ENCODE measurements around the gene RASAL2.
"Not testable (repeated sequence)": the region's sequence is repeated elsewhere in the genome, so short reads cannot be mapped to it uniquely, and the experiment has no call there.

Gene RASAL2

DNA sequence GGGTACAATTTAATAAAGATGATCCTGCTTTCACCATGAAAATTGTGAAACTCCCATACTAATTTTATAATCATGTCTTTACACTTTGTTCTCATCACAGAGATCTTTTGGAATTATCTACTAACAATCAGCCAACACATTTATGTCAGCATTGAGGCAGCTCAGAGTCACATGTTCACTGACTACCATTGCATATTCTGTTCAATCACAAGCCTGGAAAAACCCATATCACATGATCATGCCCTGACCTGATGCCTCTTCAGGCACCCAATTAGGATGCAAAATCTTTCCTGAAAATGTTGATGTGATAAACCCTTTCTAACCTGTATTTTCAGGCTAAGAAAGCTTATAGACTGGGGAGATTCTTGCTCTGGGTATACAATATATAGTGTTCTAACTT is 21.6 kb upstream of the RASAL2 start:
- DNase-seq = no peak

DNA sequence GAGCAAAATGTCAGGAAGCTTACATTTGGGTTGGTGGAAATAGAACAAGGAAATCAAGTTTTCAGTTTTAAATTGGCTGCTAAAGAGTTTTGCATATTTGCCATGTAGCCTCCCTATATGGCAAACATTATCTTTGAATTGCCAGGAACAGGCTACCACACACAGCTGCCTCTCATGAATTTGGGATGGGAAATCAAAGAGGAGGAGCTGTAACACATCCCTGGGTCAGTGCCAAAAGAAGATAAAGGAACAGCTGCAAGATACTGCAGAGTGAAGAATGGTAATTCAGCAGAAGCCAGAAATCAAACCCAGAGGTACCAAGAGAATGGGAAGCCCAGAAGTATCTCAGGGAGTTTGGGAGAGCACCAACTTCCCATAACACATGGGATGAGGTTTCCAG is 18.6 kb upstream of the RASAL2 start:
- no peak for DNase-seq

DNA sequence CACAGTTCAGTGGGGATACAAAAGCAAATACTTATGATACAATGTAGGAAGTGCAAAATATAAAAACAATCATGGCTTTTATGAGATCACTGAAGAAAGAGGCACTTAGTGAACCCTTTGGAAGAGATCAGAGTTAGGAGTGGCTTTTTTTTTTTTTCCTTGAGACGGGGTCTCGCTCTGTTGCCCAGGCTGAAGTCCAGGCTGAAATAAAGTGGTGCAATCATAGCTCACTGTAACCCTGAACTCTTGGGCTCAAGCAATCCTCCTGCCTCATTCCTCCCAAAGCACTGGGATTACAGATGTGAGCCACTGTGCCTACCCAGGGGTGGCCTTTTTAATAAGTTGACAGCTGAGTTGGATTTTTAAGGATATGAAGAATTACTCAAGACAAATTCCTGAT is 17.3 kb upstream of the RASAL2 start:
- no peak for DNase-seq

DNA sequence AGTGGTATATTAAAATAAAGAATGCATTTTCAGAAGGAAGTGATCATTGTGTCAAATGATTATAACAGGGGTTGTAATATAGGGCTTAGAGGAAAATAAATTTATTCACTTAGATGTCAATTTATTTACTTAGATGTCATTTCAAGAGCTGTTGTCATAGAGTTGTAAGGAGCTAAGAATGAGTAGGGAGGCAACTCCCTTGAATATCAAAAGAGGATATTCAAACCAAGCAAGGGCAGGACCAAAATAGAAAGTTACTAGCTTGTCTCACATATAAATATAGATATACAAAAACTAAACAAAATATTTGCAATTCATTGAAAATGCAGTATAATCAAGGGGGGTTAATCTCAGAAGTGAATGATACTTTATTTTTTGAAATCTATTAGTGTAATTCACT is 16.0 kb upstream of the RASAL2 start:
- DNase-seq = no peak

DNA sequence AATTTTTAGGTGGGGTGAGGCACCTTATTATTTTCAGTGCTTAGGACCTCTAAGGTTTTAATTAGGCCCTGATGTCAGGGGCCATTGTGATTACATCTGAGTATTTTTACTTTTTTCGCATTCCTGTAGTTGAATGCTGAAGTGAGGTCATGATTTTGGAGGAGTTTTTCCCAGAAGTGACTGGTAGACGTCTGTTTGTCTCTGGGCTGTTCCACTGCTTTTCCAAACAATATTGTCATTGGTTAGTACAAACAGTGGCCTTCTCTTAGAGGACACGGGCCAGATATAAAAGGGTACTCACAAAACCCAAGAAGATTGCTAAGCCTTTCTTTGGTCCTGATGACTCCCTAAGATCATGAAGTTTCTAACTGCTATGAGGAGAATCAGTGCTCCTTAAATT is 7.6 kb upstream of the RASAL2 start:
- no peak for DNase-seq

DNA sequence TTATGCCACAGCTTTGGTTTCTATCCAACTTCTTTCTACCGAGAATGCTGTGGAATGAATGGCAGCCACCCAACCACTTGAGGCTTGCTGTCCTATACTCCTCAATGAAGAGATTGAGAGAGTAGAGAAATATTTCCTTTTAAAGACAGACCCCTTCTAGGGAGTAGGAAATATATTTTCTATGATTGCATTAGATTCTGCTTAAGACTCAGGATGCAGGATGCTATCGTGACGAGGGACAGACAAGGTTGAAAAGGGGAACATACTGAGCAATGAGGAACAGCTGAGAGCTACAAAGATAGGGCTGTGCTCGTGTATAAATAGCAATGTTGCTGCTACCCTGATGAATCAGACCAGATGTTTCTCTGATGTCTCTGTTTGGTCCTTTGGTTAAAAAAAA is 7.1 kb upstream of the RASAL2 start:
- DNase-seq = no peak

DNA sequence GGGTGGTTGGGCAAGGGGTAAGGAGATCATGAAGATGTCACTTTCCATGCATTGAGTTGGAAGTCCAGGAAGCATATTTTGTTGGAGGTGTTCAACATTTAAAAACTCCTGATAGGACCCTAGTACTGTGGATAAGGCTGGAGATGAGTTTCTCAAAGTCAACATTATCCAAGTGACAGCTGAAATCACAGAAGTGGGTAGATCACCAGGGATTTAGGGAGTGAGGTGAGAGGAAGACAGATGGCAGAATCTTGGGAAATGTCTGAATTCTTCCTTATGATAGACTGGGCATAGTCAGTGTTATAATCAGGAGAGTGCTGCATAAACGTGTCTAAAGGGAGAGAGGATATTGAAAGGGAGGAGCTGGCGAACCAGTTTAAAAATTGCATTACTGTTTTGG is 5.3 kb upstream of the RASAL2 start:
- no peak for DNase-seq

DNA sequence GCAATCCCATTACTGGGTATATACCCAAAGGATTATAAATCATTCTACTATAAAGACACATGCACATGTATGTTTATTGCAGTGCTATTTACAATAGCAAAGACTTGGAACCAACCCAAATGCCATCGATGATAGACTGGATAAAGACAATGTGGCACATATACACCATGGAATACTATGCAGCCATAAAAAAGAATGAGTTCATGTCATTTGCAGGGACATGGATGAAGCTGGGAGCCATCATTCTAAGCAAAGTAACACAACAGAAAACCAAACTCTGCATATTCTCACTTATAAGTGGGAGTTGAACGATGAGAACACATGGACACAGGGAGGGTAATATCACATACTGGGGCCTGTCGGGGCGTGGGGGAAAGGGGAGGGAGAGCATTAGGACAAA is 2.5 kb upstream of the RASAL2 start:
- DNase-seq = not testable (repeated sequence)

DNA sequence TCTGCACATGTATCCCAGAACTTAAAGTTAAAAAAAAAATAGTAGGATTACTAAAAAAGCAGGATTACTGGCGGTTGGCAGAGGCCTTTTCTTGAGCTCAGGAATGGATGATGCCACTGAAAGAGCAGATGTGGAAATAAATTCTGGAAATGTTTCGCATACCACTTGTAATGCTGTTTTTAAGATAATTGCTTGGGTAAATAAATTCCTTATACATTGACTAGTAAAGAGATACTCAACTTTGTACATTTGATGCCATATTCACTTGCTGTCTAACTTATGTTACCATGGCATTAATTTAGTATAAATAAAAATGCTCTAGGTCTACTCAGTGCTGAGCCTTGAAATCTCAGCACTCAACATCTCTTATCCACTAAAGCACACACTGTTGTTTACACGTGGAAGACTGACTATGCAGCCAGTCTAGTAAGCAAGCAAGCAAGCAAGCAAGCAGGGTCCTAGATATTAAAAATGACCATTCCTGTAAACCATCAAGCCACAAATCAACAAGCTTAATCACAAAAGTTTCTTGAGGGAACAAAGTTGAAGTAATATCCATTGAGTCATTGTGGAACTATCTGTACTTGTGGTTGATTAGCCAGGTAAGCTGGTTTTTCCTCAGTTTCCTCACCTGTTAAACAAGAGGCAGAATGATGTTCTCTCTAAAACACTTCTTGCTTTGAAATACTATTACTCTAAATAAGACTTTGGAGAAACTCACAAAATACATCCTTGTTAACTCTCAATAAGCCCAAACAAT is 1.7 kb upstream of the RASAL2 start:
- no peak for DNase-seq

DNA sequence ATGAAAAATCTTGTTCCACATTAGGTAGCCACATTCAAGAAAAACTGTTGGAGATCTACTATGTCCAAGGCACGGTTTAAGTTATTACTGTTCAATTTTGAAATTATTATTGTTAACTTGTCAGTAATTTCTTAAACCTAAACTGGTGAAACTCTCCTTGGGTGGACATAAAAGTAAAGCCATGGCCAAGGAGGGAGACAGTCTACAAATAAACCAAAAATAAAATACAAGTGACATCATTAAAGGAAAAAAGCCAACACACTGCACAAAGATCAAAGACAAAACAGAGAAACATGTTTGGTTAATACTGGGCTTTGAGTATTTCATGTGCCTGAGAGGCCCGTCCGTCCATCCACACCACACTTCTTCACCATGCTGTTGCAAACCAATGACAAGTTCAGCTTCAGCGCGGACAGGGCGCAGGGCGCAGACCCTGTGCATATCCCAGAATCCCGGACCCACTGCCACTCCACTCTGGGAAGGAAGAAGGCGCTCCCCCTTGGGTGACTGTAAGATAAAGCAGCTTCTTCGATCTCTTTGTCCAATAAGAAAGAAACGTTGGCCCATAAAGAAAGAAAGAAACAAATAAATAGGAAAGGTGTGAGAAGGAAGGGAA is 918 bp upstream of the RASAL2 start:
- no peak for DNase-seq

DNA sequence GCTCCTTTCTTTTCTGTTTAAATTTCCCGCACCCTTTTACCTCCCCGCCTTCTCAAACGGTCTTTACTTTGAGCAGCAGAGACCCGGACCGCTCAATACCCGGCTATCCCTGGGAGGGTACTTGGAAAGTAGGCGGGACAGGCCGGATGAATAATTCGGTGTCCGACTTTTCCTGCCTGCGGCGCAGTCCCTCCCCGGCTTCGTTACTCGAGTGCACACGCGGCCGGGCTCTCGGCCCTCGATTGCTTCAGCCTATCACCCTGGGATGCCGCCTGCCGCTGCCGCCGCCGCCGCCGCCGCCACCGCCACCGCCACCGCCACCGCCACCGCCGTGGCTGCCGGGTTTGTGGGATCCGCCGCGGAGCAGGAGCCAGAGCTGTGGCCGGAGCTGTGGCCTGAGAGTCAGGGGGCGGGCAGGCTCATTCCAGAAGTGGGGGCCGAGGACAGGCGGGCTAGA is 382 bp upstream of the RASAL2 start:
- no peak for DNase-seq

DNA sequence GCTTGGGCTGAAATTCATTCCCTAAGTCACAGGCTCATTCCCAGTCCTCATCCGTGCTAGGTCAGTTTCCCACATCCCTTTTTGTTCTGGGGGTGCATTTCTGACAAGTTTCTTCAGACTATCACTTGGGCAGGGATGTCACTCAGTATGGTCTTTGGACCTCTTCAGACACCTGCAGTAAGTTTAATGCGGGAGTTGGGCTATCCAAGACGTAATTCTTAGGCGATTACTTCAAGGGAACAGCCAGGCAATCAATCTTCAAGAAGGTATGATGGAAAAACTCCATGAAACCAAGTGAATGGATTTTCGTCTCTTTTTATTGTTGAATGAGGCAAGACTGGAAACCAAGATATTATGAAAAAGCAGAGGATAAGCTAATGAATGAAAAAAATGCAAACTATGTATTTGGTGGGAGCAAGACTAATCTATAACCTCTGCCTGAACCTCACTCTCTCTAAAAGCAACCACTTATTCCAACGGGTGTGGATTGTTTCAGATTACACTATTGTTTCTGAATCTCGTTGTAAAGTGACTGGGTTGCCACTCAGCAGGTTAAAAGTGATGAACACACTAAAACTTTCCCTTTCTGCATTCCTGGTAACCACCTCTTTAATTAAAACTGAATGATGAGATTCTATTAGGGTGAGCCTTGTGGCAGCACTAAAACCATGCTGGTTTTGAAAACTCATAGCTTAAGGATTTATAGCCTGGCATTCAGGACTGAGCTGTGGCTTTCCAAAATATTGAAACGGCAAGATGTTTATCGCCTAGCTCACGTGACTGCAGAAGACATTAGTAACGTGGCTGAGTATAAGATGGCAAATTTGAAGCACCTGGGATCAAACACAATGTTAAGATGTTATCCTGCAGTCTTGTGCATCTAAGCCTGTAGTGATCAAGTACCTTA is 1.1 kb downstream of the RASAL2 start:
- no peak for DNase-seq

DNA sequence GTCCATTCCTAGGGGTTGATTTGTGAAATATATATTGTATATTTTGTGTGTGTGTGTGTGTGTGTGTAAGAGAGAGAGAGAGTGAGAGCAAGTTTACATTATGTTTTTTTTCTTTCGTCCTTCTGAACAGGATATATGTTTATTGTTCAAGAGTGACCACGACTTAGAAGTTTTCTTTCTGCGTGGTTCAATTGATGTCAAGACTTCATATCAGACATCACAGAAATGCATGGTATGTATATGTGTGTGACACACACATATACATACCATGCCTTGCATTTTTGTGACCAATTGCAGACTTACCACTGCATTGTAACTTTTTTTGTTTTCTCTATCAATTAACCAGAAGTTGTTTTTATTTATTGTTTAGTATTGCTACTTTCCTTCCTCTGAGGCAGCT is 2.5 kb downstream of the RASAL2 start:
- no peak for DNase-seq

DNA sequence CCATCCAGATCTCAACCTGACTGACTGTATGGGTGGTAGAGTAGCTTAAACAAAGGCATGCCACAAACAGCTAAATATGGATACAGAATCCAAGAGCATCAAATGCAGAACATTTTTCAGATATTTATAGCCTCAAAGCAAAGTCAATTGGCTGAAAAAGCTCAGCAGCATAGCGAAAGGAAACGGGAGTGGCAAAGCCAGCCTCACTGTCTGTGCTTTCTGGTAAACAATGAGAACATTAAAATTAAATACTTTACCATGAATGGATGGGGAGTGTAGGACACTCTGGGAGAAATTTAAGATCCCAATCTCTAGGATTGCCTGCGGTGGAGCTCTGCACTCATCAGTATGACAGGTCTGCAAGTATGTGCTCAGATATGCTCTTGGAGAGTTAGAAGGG is 4.4 kb downstream of the RASAL2 start:
- no peak for DNase-seq

DNA sequence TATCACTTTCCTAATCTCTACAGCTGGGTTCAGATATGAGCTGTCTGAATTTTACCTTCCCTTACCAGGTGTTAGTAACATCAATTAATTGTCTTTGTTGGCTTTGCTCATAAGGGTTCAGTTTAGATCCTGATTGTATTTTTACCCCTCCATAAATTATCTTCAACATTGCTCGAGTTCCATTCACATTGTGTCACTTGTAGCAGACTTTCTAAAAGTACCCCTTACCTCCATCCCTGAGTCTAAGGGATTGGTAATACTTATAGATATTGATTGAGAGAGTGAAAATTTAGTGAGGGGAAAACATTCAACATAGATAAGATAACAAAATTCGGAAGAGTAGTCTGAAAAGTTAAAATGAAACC is 7.3 kb downstream of the RASAL2 start:
- DNase-seq = no peak

DNA sequence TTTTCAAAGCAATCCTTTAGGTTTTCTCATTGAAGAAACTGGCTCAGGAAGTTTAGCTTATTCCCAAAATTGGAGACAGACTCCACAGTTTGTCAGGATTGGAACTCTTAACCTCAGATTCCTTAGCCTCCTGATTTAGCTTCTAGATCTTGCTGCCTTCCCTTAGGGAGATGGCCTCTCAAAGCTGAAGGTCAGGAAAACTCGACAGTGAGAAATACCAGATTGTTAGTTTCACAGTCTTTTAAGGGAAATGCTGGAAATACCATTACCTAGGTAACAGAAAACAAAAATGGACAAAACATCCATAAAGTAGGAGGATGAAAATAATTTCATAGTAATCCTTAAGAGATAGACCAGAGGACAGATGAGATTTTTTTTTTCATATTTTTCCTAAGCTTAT is 7.8 kb downstream of the RASAL2 start:
- no peak for DNase-seq

DNA sequence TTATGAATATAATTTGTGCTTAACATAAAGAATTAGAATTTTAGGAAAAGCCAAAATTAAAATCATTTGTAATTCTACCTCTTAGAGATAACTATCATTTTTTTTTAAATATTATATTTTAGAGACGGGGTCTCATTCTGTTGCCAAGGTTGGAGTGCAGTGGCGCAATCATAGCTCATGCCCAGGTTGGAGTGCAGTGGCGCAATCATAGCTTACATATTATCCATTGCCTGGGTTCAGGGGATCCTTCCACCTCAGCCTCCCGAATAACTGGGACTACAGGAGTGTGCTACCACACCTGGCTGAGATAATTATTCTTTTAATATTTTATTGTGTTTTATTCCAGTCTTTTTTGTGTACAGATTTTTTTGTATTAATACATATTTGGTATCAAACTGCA is 8.3 kb downstream of the RASAL2 start:
- no peak for DNase-seq

DNA sequence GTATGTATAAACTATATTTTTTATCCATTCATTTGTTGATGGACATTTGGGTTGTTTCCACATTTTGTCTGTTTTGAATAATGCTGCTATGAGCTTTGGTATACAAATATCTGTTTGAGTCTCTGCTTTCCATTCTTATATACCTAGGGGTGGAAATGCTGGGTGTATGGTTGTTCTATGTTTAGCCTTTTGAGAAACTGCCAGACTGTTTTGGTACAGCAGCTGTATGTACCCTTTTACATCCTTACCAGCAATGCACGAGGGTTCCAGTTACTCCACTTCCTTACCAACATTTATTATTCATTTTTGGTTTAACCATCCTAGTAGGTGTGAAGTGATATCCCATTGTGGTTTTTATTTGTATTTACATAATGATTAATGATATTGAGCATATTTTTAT is 13.9 kb downstream of the RASAL2 start:
- DNase-seq = no peak

DNA sequence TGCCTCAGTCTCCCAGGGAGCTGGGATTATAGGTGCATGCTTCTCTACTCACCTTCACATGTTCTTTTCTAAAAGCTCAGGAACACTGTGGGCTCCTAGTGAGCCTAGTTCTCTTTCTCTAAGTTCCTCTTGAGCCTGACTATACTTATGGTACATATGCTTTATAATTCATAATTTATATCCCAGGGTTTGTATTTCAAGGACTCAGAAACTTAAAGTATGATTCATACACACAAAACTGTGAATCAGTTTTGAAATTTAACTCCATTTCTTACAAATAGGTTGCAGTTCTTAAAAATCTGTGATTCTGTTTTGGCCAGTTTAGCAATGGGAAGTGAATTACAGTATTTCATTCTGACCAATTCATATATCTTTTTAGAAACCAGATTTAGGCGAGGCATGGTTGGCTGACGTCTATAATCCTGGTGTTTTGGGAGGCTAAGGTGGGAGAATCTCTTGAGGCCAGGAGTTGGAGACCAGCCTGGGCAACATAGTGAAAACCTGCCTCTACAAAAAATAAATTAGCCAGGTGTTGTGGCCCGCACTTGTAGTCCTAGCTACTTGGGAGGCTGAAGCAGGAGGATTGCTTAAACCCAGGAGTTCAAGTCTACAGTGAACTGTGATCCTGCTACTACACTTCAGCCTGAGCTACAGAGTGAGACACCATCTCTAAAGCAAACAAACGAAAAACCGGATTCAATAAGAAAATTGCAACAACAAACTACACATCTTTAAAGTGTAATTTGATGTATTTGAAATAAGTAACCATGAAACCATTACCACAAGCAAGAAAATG is 15.6 kb downstream of the RASAL2 start:
- DNase-seq = no peak

DNA sequence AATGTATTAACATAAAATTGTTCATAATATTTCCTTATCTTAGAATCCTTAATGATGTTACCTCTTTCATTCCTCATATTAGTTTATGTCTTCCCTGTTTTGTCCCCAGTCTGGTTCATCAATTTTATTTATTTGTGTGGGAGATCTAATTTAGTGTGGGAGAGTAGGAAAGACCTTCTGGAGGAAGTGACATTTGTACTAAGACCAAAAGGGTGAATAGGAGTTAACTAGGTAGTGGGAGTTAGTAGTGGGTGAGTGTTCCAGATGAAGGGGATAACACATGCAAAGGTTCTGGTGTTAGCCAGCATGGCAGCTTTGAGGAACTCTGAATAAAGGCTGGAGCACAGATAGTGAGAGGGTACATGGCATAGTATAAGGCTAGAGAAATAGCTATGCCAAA is 21.4 kb downstream of the RASAL2 start:
- DNase-seq = no peak

DNA sequence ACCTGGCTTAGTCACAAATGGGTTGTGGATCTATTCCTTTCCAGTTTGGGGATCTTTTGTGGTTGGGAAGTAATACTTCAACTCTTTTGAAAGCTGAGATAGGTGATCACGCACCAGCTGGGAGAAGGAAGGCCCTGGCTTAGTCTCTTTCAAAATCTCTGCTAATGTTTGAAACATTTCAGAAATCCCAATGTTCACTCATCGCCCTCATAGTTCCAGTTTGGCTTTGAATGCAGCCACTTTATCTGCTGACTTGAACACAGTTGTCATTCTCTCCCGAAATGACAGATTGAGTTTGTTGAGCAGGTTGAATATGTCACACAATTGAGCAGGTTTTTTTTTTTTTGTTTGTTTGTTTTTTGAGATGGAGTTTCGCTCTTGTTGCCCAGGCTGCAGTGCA is 24.6 kb downstream of the RASAL2 start:
- DNase-seq = no peak

DNA sequence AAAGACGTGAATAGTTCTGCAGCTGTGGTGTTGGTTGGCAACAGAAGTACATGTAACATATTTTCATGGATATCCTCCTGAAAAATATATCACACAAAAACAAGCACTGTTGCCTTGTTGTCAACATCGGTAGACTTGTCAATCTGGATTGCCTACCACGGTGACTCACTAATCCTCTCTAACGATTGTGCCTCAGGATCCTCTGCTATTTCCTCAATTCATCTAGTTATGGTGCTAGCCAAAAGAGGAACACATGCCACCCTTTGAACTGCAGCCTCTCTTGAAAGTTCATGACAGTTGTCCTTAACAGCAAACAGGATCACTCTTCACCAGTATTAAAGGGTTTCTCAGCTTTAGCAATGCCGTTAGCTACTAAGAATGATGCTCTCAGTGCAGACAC is 25.7 kb downstream of the RASAL2 start:
- no peak for DNase-seq

DNA sequence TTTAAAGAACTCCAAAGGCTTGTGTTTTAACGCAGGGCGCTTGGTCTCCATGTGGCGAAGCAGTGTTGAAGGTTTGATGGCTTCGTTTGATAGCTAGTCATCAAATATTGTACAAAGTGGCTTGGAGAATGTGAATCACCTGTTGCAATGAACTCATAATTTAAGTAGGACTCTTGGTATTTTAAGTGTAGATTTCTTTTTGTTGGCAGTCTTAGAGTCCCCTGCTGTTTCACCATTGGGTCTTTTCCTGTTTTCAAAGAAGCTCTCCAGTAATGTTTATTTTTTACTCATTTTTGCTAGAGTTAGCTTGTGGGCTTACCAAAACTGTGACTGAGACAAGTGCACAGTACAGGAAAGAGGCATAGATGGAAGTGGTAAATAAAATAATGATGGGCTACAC is 26.2 kb downstream of the RASAL2 start:
- no peak for DNase-seq

Measured in activated T-cell treated with anti-CD3 and anti-CD28 coated beads for 4 hours (primary cell).